Tibial artery (tissue), 4 donors: ENCODE data around the gene CBY1.
"Not testable (repeated sequence)": the region's sequence is repeated elsewhere in the genome, so short reads cannot be mapped to it uniquely, and the experiment has no call there.

ENCODE experiments used
- DNase-seq, 2 donors: peaks; one replicate each; pipeline ENCODE4 v3.0.0-alpha.2; 2019
- H3K27ac ChIP-seq, 2 donors: fragments of 200-600 bp; sonication (generic) in 1 of 2; 1 replicate in 1 of 2; 2 replicates in 1 of 2; pipeline ENCODE4 v1.5.1; 2018 to 2019; ENCODE audit warnings: mild to moderate bottlenecking in 1 of 2
- H3K27me3 ChIP-seq, 2 donors: fragments of 200-600 bp; sonication (generic) in 1 of 2; one replicate each; pipeline versions ENCODE4 v1.5.1 to v1.6.0; 2016 to 2019
- H3K36me3 ChIP-seq, 3 donors: fragments of 200-600 bp; sonication (generic) in 2 of 3; one replicate each; pipeline ENCODE4 v1.5.1; 2016 to 2019; ENCODE audit warnings: mild to moderate bottlenecking in 2 of 3
- H3K4me1 ChIP-seq, 4 donors: fragments of 200-600 bp; sonication (generic) in 2 of 4; 1 replicate in 3 of 4; 2 replicates in 1 of 4; pipeline ENCODE4 v1.5.1; 2016 to 2019
- H3K4me3 ChIP-seq, 2 donors: fragments of 200-600 bp; sonication (generic) in 1 of 2; 1 replicate in 1 of 2; 2 replicates in 1 of 2; pipeline ENCODE4 v1.5.1; 2018 to 2019; ENCODE audit warnings: mild to moderate bottlenecking in 2 of 2
- H3K9me3 ChIP-seq, 3 donors: fragments of 200-600 bp; sonication (generic) in 1 of 3; one replicate each; pipeline ENCODE4 v1.5.1; 2016 to 2019
- intact Hi-C: fragments of 100-400 bp; cut with DNase I; formaldehyde crosslinking; loops from one replicate; pipeline ENCODE4 v1.15.0; 2023; ENCODE audit warnings: low total_unique reads
- TF ChIP-seq, protein P1 (sequence below), 2 experiments: fragments of 200-600 bp in 1 of 2; fragments of 450-650 bp in 1 of 2; IDR thresholded peaks; one replicate each; pipeline ENCODE4 v1.5.1; 2017 to 2019; ENCODE audit warnings: antibody characterized with exemption in 2 of 2, mild to moderate bottlenecking in 1 of 2, moderate library complexity in 1 of 2

The CBY1 gene

DNA sequence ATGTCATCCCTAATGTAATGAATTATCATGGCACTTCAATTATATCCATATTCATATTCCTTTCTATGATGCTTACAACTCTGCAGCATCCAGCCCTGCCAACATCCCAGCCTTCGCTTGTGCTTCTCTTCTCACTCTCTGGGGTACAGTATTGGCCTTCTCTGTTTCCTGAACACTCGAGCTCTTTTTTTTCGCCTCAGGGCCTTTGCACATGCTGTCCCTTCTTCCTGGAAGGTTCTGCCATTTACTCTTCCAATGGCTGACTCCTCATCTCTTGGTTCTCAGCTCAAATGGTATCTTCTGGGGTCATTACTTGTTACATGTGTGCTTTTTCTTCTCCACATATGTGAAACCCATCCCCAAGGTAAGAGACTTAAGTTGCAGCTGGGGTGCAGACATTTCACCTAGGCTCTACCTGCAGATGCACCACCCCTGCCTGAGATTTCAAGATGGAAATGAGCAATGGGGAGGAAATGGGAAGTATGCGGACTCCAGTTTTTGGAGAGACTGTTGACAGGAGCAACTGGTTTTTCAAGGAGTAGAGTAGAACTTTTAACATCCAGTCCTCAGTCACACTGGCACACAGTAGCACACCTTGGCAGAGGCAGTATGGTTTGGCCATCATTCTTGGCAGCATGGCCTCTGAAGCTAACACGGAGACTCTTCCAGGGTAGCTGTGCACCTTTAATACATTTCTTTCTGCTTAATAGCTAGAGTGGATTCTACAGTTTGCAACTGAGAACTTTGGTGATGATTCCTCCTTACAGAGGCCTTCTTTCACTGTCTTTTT lies 44.0 kb upstream of the CBY1 start:
- H3K27me3 ChIP-seq: no peaks in the 10 kb centered on the region
- H3K27ac ChIP-seq: no peak overlapping the region
- H3K4me3 ChIP-seq: no peak overlapping the region
- DNase-seq: no peak
- TF ChIP-seq, protein P1, sequence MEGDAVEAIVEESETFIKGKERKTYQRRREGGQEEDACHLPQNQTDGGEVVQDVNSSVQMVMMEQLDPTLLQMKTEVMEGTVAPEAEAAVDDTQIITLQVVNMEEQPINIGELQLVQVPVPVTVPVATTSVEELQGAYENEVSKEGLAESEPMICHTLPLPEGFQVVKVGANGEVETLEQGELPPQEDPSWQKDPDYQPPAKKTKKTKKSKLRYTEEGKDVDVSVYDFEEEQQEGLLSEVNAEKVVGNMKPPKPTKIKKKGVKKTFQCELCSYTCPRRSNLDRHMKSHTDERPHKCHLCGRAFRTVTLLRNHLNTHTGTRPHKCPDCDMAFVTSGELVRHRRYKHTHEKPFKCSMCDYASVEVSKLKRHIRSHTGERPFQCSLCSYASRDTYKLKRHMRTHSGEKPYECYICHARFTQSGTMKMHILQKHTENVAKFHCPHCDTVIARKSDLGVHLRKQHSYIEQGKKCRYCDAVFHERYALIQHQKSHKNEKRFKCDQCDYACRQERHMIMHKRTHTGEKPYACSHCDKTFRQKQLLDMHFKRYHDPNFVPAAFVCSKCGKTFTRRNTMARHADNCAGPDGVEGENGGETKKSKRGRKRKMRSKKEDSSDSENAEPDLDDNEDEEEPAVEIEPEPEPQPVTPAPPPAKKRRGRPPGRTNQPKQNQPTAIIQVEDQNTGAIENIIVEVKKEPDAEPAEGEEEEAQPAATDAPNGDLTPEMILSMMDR (IDR thresholded peaks at IDR 0.05): no peak
- intact Hi-C loops: no loop called here
- H3K4me1 ChIP-seq: no peaks in the 10 kb centered on the region
- no peaks in the 10 kb centered on the region for H3K36me3 ChIP-seq
- no peaks in the 10 kb centered on the region for H3K9me3 ChIP-seq

DNA sequence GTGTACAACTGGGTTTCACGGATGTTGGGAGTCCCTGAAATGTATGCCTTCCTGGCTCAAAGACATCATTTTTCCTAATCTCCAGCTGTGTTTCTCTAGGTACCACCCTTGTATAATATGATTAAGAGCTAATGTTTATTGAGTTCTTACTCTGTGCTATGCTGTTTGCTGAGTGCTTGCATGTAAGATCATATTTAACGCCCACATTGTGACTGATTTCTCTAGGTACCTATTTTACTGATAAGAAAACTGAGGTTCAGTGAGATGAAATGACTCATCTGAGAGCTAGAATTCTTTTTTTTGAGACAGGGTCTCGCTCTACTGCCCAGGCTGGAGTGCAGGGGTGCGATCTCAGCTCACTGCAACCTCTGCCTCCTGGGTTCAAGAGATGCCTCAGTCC lies 42.9 kb upstream of the CBY1 start:
- intact Hi-C loops: no loop called here
- no peaks in the 10 kb centered on the region for H3K36me3 ChIP-seq
- TF ChIP-seq, protein P1 (IDR thresholded peaks at IDR 0.05): no peak
- H3K4me1 ChIP-seq: no peaks in the 10 kb centered on the region
- H3K27ac ChIP-seq: no peak overlapping the region
- H3K9me3 ChIP-seq: no peaks in the 10 kb centered on the region
- DNase-seq: no peak
- H3K4me3 ChIP-seq: no peak overlapping the region
- no peaks in the 10 kb centered on the region for H3K27me3 ChIP-seq

DNA sequence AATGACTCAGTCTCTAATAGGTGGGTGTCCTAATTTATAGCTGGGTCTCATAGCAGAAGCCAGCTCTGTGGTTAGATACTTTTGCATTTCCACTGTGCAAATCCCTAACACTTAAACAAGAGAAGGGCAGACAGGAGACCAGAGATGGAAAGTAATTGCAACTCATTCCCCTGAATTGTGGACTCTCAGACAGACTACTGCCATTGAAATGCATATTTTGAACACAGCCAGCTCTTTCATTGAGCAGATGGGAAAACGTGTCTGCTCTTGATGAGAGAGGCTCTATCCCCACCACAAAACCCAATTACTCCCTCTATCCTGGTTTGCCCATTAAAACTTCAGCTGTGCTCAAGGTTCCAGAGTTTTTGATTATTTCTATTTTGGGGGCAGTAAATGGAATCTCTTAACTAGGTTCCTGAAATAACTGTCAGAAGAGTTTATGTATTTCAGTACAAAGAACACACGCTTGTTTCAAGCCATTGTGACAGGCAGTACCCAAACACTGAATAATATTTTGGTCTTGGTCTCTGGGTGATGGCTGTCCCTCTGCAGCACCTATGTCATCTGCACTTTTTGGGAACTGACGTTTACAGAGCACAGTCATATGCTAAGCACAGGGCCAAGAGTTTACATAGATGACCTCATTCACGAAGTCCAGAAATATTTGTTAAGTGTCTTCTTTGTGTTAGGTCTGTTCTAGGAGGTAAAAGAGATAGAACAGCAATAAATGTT lies 41.9 kb upstream of the CBY1 start:
- H3K27me3 ChIP-seq: no peaks in the 10 kb centered on the region
- H3K36me3 ChIP-seq: no peaks in the 10 kb centered on the region
- H3K4me3 ChIP-seq: no peak overlapping the region
- intact Hi-C loops: no loop called here
- no peak overlapping the region for H3K27ac ChIP-seq
- TF ChIP-seq, protein P1 (IDR thresholded peaks at IDR 0.05): no peak
- H3K9me3 ChIP-seq: no peaks in the 10 kb centered on the region
- DNase-seq: no peak
- no peaks in the 10 kb centered on the region for H3K4me1 ChIP-seq

DNA sequence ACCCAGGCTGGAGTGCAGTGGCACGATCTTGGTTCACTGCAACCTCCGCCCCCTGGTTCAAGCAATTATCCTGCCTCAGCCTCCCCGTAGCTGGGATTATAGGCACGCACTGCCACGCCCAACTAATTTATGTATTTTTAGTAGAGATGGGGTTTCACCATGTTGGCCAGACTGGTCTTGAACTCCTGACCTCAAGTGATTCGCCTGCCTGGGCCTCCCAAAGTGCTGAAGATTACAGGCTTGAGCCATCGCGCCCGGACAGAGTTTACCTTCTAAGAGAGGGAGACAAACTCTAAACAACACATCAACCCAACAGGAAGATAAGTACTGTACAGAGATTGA lies 41.4 kb upstream of the CBY1 start:
- H3K27ac ChIP-seq, H3K27me3 ChIP-seq, H3K9me3 ChIP-seq, H3K36me3 ChIP-seq, DNase-seq, intact Hi-C loops, H3K4me3 ChIP-seq, H3K4me1 ChIP-seq: not testable (repeated sequence)

DNA sequence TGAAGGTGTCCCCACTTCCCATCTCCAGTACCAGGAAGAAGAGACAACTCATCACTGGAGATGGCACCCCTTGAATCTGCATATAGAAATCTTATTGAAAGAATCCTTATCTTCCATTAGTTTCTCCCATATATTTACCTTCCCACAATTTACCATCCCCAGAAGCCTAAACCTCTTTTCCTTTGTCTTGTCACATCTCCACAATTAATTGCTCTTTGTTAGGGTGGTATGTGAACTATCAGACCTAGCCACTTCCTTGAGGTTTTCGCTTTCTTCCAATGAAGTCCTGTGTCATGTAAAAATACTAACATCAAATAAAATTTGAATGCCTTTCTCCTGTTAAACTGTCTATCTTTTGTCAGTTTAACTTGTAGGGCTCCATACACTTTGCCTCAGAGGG lies 38.2 kb upstream of the CBY1 start:
- no peak overlapping the region for H3K4me3 ChIP-seq
- no peaks in the 10 kb centered on the region for H3K4me1 ChIP-seq
- H3K36me3 ChIP-seq: no peaks in the 10 kb centered on the region
- no peaks in the 10 kb centered on the region for H3K27me3 ChIP-seq
- DNase-seq: no peak
- intact Hi-C loops: no loop called here
- no peaks in the 10 kb centered on the region for H3K9me3 ChIP-seq
- H3K27ac ChIP-seq: no peak overlapping the region
- TF ChIP-seq, protein P1 (IDR thresholded peaks at IDR 0.05): no peak

DNA sequence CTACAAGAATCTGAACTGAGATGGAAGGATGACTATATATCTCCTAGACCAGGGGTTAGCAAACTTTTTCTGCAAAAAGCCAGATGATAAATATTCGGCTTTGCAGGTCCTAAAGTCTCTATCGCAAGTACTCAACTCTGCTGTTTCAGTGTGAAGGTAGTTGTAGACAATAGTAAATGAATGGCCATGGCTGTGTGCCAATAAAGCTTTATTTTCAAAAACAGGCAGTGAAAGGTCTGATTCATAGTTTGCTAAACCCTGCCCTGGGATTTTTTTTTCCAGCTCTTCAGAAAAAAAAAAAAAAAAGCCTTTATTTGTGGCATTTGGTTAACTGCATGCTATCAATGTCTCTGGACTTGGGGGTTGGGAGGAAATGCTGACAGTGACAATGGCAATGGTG lies 37.8 kb upstream of the CBY1 start:
- no peak overlapping the region for H3K4me3 ChIP-seq
- no peaks in the 10 kb centered on the region for H3K4me1 ChIP-seq
- TF ChIP-seq, protein P1 (IDR thresholded peaks at IDR 0.05): no peak
- no peaks in the 10 kb centered on the region for H3K36me3 ChIP-seq
- no peak overlapping the region for H3K27ac ChIP-seq
- no peaks in the 10 kb centered on the region for H3K27me3 ChIP-seq
- no peaks in the 10 kb centered on the region for H3K9me3 ChIP-seq
- intact Hi-C loops: no loop called here
- DNase-seq: no peak
